Suprapubic skin (tissue), 4 donors: ENCODE data around the gene WNK2. TPM values are rescaled to one million over a fixed set of nuclear protein-coding genes. Genes with fewer than 3 reads are reported as not detected.

Experiments used
- DNase-seq, 2 donors: peaks; one replicate each; pipeline ENCODE4 v3.0.0-alpha.2; 2019; ENCODE audit warnings: low spot score in 2 of 2
- H3K27ac ChIP-seq: fragments of 200-600 bp; sonication (generic); one replicate; pipeline ENCODE4 v1.5.1; 2019
- H3K27me3 ChIP-seq: fragments of 200-600 bp; sonication (generic); one replicate; pipeline ENCODE4 v1.5.1; 2019
- H3K36me3 ChIP-seq: fragments of 200-600 bp; sonication (generic); one replicate; pipeline ENCODE4 v1.5.1; 2019
- H3K4me1 ChIP-seq: fragments of 200-600 bp; sonication (generic); one replicate; pipeline ENCODE4 v1.5.1; 2019
- H3K4me3 ChIP-seq: fragments of 200-600 bp; sonication (generic); one replicate; pipeline ENCODE4 v1.5.1; 2019; ENCODE audit warnings: mild to moderate bottlenecking
- H3K9me3 ChIP-seq: fragments of 200-600 bp; sonication (generic); one replicate; pipeline ENCODE4 v1.5.1; 2019
- CTCF ChIP-seq, 2 donors: fragments of 200-600 bp in 1 of 2; fragments of 450-650 bp in 1 of 2; sonication (generic) in 1 of 2; IDR thresholded peaks; one replicate each; pipeline ENCODE4 v1.5.1; 2016 to 2019; ENCODE audit warnings: antibody characterized with exemption in 2 of 2, mild to moderate bottlenecking in 1 of 2, moderate library complexity in 1 of 2
- EP300 ChIP-seq: sonication (generic); formaldehyde crosslinking; IDR thresholded peaks from one replicate; pipeline ENCODE4 v1.6.1; 2017; ENCODE audit warnings: antibody characterized with exemption
- POLR2A ChIP-seq, 2 donors: fragments of 450-650 bp; IDR thresholded peaks; one replicate each; pipeline ENCODE4 v1.6.1; 2017; ENCODE audit warnings: antibody characterized with exemption in 2 of 2, mild to moderate bottlenecking in 2 of 2, moderate library complexity in 2 of 2
- POLR2AphosphoS5 ChIP-seq, 3 donors: sonication (generic); formaldehyde crosslinking; IDR thresholded peaks; one replicate each; pipeline ENCODE4 v1.6.1; 2017; ENCODE audit warnings: antibody characterized with exemption in 3 of 3
- WGBS: methylation state at CpG from one replicate; pipeline ENCODE4 v1.1.5; 2018; 5-methylcytosine and 5-hydroxymethylcytosine counted together
- total RNA-seq, 4 donors: library from RNA; depleted of rRNA; stranded (reverse); fragments of >200 nt; gene quantifications; one replicate each; pipeline ENCODE4 v1.1.0, GENCODE V29; 2016

Gene WNK2
- total RNA-seq, 4 donors from 2014 or later = 39.5 to 93.7 (median 45.3) TPM

GRCh38 chr9:93304574-93305496, 120.9 kb downstream of the WNK2 start:
- H3K27me3 ChIP-seq = no peaks in the 10 kb centered on the region
- no peak overlapping the region for H3K4me3 ChIP-seq
- 64% methylated on average over 6 of the region's 17 CpGs for WGBS
- H3K36me3 ChIP-seq = peaks cover 4% of the 10 kb centered on the region
- peaks cover 15% of the 10 kb centered on the region for H3K4me1 ChIP-seq
- DNase-seq = peak; percentile 66 to 77
- no peak overlapping the region for H3K27ac ChIP-seq
- TF ChIP-seq CTCF (IDR thresholded peaks at IDR 0.05) (peak; percentile 23 to 67), EP300 (no peak)
- H3K9me3 ChIP-seq = no peaks in the 10 kb centered on the region

GRCh38 chr9:93305497-93306020, 121.6 kb downstream of the WNK2 start:
- Histone ChIP-seq H3K27me3 (no peaks in the 10 kb centered on the region), H3K9me3 (no peaks in the 10 kb centered on the region), H3K4me3 (no peak overlapping the region), H3K36me3 (peaks cover 4% of the 10 kb centered on the region), H3K27ac (no peak overlapping the region), H3K4me1 (peaks cover 15% of the 10 kb centered on the region)
- TF ChIP-seq EP300 = no peak
- TF ChIP-seq POLR2A (IDR thresholded peaks at IDR 0.05) = no peak
- no peak for TF ChIP-seq CTCF (IDR thresholded peaks at IDR 0.05)
- no peak for TF ChIP-seq POLR2AphosphoS5 (IDR thresholded peaks at IDR 0.05)
- WGBS = 74% methylated on average over 13 of the region's 15 CpGs
- DNase-seq = peak; percentile 59 to 69

- 86% methylated on average over 9 of the region's 9 CpGs for WGBS
- DNase-seq = peak; percentile 50 to 70
These were observed 122.1 kb downstream of the WNK2 start for GRCh38 chr9:93306081-93306480.

GRCh38 chr9:93306579-93307091, 122.7 kb downstream of the WNK2 start:
- TF ChIP-seq EP300 (no peak), POLR2A (IDR thresholded peaks at IDR 0.05) (no peak), CTCF (IDR thresholded peaks at IDR 0.05) (no peak), POLR2AphosphoS5 (IDR thresholded peaks at IDR 0.05) (no peak)
- 91% methylated on average over 35 of the region's 35 CpGs for WGBS
- Histone ChIP-seq H3K9me3 (no peaks in the 10 kb centered on the region), H3K36me3 (peaks cover 4% of the 10 kb centered on the region), H3K4me1 (peaks cover 12% of the 10 kb centered on the region), H3K27ac (no peak overlapping the region), H3K4me3 (no peak overlapping the region), H3K27me3 (no peaks in the 10 kb centered on the region)
- DNase-seq = peak in 1 of 2 donors; percentile 29

More at GRCh38 chr9:93306081-93306480, 122.1 kb downstream of the WNK2 start:
- Histone ChIP-seq H3K36me3 (peaks cover 4% of the 10 kb centered on the region), H3K9me3 (no peaks in the 10 kb centered on the region), H3K27ac (no peak overlapping the region), H3K27me3 (no peaks in the 10 kb centered on the region), H3K4me3 (no peak overlapping the region), H3K4me1 (peaks cover 12% of the 10 kb centered on the region)
- no peak for TF ChIP-seq POLR2A (IDR thresholded peaks at IDR 0.05)
- no peak for TF ChIP-seq POLR2AphosphoS5 (IDR thresholded peaks at IDR 0.05)
- TF ChIP-seq EP300 = no peak
- no peak for TF ChIP-seq CTCF (IDR thresholded peaks at IDR 0.05)
